Activated T-cell treated with anti-CD3 and anti-CD28 coated beads, Interleukin-2, amount 50 U/mL, for 72 hours (primary cell): ENCODE data around the gene MTX3. TPM values are rescaled to one million over a fixed set of nuclear protein-coding genes. Genes with fewer than 3 reads are reported as not detected.

Source experiments
- ATAC-seq, 2 donors: fragments of 150-1000 bp; cut with Tn5 transposase; replicated peaks in 1 of 2; 2 replicates each; pipeline ENCODE4 v1.10.0; 2021; ENCODE audit warnings: moderate library complexity in 2 of 2, mild to moderate bottlenecking in 1 of 2
- DNase-seq, 2 donors: peaks; one replicate each; pipeline ENCODE4 v3.0.0; 2021 to 2022; ENCODE audit warnings: mixed read lengths in 1 of 2
- H3K27ac Mint-ChIP-seq: one replicate; pipeline ENCODE4 v1.8.0; 2022; ENCODE audit warnings: mild to moderate bottlenecking, moderate library complexity, mixed read lengths
- H3K27me3 Mint-ChIP-seq: one replicate; pipeline ENCODE4 v1.8.0; 2022; ENCODE audit warnings: low read depth, mixed read lengths
- H3K36me3 Mint-ChIP-seq, 2 donors: one replicate each; pipeline ENCODE4 v1.8.0; 2022; ENCODE audit warnings: mixed read lengths in 2 of 2, mild to moderate bottlenecking in 1 of 2; ENCODE audit not compliant: insufficient read depth in 2 of 2
- H3K4me1 Mint-ChIP-seq: one replicate; pipeline ENCODE4 v1.8.0; 2022; ENCODE audit warnings: low read depth, mixed read lengths
- H3K4me3 Mint-ChIP-seq, 2 donors: one replicate each; pipeline ENCODE4 v1.8.0; 2022; ENCODE audit warnings: mild to moderate bottlenecking in 2 of 2, mixed read lengths in 2 of 2, moderate library complexity in 2 of 2
- H3K9me3 Mint-ChIP-seq, 2 donors: one replicate each; pipeline ENCODE4 v1.8.0; 2022; ENCODE audit warnings: mixed read lengths in 2 of 2
- total RNA-seq, 2 donors: library from RNA; stranded (reverse); gene quantifications; one replicate each; pipeline ENCODE4 v1.2.3, GENCODE V29; 2022

The MTX3 gene
- total RNA-seq, 2 donors from 2014 or later = 26.6 to 33.1 TPM

DNA sequence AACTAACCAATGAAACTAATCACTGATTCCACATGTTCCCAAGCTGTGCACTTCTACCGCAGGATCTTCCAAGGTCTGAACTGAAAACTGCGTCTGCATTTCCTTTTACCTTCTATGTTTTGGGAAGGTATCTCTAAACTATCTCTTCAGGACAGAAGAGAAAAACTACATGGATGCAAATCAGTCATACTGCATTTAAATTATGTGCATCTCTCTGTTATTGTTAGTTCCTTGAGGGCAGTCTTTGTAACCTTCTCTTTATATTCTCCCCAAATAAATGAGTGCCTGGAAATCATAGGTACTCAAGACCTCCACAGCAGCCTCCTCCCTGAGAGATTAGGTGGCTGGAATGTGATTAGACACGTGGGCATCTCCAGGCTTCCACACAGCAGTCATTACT, 17.1 kb downstream of the MTX3 start:
- no peak overlapping the region for H3K27ac Mint-ChIP-seq
- DNase-seq (no peak), ATAC-seq (no peak)
- H3K4me1 Mint-ChIP-seq = no peaks in the 10 kb centered on the region
- peaks cover 6 to 19% of the 10 kb centered on the region in 2 donors for H3K36me3 Mint-ChIP-seq
- no peak overlapping the region for H3K4me3 Mint-ChIP-seq
- H3K9me3 Mint-ChIP-seq = no peaks in the 10 kb centered on the region
- H3K27me3 Mint-ChIP-seq = peaks cover 12% of the 10 kb centered on the region

DNA sequence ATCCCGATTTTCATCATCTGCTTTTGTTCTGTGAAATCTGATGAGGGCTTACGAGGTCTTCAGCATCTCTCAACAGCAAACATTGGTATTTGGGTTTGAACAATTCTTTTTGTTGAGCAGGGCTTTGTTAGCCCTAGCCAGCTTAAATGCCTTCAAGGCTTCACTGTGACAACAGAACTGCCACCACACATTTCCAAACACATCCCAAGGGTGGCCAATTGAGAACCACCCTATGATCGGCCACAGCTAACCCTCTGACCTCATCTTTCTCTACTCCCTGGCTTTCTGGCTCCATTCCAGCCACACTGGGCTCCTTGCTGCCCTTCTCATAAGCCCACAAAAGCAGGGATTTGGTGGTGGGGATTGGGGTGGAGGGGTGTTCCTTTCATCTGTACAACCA, 17.6 kb downstream of the MTX3 start:
- Mint-ChIP-seq H3K9me3 (no peaks in the 10 kb centered on the region), H3K27me3 (peaks cover 12% of the 10 kb centered on the region), H3K27ac (no peak overlapping the region), H3K36me3 (peaks cover 2 to 14% of the 10 kb centered on the region in 2 donors), H3K4me3 (no peak overlapping the region), H3K4me1 (no peaks in the 10 kb centered on the region)
- ATAC-seq = no peak
- DNase-seq = no peak

DNA sequence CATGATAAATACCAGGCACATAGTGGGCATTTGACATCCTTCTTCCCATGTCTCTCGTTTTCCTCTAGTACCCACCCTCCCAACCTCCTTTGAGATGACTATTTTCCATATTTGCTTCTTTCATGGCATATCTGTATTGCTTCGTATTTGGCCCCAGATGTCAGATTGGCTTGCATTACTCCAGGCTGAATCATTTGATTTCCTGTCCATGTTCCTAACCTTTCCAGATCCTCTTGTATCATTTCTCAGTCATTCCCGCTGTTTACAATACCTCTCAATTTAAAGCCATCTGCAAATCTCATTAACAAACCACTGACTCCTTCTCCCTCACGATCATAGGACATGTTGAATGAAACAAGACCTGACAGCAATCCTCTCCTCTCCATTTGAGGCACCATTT, 19.9 kb downstream of the MTX3 start:
- ATAC-seq (no peak), DNase-seq (no peak)
- Mint-ChIP-seq H3K9me3 (no peaks in the 10 kb centered on the region), H3K27me3 (peaks cover 28% of the 10 kb centered on the region), H3K27ac (no peak overlapping the region), H3K4me3 (no peak overlapping the region), H3K36me3 (no peaks in the 10 kb centered on the region), H3K4me1 (no peaks in the 10 kb centered on the region)

DNA sequence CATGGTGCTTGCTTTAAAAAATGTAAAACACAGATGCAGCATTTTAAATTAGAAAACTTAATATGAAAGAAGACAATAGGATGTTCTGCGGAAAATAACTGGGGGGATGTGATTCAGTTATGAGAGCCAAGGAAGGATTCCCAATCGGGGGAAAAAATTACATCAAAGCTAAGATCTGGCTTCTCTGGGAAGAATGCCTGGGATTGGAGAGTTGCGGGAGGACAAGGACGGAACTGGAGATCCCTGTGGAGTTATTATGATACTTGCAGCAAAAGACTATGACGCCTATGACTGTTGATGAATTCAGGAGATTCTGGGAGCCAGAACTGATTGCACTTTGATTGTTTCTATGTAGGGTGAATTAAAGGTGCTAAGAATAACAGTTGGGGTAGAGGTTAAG, 24.6 kb downstream of the MTX3 start:
- peaks cover 37% of the 10 kb centered on the region for H3K4me1 Mint-ChIP-seq
- H3K36me3 Mint-ChIP-seq = no peaks in the 10 kb centered on the region
- ATAC-seq (no peak), DNase-seq (no peak)
- H3K27ac Mint-ChIP-seq = no peak overlapping the region
- no peaks in the 10 kb centered on the region for H3K9me3 Mint-ChIP-seq
- H3K4me3 Mint-ChIP-seq = no peak overlapping the region
- H3K27me3 Mint-ChIP-seq = peaks cover 28% of the 10 kb centered on the region

DNA sequence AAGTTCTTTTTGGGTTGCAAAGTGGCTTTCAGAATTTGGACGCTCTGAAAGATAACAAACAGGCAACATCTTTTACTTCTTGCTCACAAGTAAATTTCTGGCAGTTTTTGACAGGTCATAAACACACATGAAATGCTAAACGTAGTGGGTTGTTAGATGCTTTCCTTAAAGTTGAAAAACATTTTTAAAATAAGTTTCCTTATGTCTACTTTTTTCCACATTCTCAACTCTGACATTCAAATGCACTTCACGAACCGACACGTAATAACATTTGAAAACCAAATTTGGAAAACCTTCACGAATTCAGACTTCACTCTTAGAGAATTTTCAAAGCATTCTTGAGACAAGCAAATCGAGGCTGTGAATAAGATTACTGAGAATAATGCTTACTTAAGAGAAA, 26.9 kb downstream of the MTX3 start:
- DNase-seq = no peak
- H3K27ac Mint-ChIP-seq = peak overlapping the region; percentile 93
- H3K27me3 Mint-ChIP-seq = peaks cover 17% of the 10 kb centered on the region
- H3K4me1 Mint-ChIP-seq = peaks cover 40% of the 10 kb centered on the region
- no peak for ATAC-seq
- no peaks in the 10 kb centered on the region for H3K36me3 Mint-ChIP-seq
- H3K4me3 Mint-ChIP-seq = peak overlapping the region in 1 of 2 donors; percentile 82
- H3K9me3 Mint-ChIP-seq = no peaks in the 10 kb centered on the region

DNA sequence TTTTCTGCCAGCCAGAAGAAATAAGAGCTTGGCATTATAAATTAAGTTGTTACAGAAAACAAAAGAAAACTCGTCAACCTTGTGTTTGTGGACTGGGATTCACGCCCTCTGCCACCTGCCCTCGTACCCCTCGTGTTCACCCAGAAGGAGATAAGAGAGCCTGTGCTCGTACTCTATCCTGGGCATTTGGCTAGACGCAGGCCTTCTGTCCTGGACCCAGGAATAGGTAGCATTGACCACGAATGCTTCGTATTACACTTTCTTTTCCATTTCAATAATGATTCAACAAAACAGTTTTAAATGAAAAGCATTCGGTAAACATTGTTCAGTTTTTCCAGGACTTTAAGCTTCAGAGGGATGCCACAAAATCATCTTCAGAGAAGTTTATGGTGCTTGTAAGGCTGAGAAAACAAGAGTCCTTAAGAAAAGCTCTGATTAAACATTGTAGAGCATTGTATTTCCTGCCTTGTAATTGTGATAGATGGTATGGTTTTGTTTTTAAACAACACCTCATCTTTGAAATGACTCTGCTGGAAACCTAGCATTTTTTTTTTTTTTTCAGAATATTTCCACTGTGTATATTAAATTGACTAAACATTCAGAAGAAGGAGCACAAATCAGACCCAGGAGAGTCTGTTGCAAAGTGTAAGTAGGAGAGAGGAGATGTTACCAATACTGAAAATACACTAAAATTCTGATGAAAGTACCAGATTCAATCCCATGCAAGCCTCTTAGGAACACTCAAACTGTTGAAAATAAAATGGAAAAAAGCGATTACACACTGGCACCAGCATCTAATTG, 27.6 kb downstream of the MTX3 start:
- Mint-ChIP-seq H3K9me3 (no peaks in the 10 kb centered on the region), H3K4me1 (peaks cover 40% of the 10 kb centered on the region), H3K36me3 (no peaks in the 10 kb centered on the region), H3K27ac (peak overlapping the region; percentile 93), H3K27me3 (peaks cover 17% of the 10 kb centered on the region), H3K4me3 (peak overlapping the region; percentile 72 to 82)
- DNase-seq = peak in 1 of 2 donors; percentile 6
- peak; percentile 79 to 83 for ATAC-seq

DNA sequence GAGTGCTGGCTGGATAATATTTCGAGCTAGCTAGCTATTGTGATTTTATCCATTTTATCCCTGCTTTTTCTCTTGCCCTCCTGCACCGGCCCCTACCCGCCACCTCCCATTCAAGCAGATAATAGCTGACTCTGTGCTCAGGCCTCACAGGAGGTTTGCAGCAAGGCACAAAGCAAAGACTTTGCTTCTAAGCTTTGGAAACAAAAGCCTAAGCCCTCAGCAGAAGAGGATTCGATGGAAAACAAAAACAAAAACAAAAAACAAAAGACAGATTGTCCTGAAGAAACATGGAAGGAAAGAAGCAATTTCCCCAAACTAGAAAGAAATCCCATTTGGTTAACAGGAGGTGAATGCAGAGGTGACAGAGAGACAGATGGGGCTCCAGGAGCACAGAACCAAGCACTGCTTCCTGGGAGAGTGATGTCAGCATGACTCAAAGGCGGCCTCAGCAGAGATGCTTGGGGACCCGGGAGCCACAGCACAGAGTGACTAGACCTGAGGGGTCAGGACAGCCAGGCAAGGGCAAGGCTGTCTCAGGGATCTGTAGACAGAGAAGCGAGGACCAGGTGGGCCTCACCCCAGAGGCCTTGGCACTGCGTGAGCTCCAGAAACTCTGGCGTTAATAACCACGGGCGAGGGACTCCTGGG, 28.4 kb downstream of the MTX3 start:
- Mint-ChIP-seq H3K4me3 (peak overlapping the region; percentile 72 to 82), H3K9me3 (no peaks in the 10 kb centered on the region), H3K36me3 (no peaks in the 10 kb centered on the region), H3K27me3 (peaks cover 14% of the 10 kb centered on the region), H3K27ac (peak overlapping the region; percentile 93), H3K4me1 (peaks cover 40% of the 10 kb centered on the region)
- ATAC-seq (peak; percentile 92 to 93), DNase-seq (peak; percentile 78 to 81)

DNA sequence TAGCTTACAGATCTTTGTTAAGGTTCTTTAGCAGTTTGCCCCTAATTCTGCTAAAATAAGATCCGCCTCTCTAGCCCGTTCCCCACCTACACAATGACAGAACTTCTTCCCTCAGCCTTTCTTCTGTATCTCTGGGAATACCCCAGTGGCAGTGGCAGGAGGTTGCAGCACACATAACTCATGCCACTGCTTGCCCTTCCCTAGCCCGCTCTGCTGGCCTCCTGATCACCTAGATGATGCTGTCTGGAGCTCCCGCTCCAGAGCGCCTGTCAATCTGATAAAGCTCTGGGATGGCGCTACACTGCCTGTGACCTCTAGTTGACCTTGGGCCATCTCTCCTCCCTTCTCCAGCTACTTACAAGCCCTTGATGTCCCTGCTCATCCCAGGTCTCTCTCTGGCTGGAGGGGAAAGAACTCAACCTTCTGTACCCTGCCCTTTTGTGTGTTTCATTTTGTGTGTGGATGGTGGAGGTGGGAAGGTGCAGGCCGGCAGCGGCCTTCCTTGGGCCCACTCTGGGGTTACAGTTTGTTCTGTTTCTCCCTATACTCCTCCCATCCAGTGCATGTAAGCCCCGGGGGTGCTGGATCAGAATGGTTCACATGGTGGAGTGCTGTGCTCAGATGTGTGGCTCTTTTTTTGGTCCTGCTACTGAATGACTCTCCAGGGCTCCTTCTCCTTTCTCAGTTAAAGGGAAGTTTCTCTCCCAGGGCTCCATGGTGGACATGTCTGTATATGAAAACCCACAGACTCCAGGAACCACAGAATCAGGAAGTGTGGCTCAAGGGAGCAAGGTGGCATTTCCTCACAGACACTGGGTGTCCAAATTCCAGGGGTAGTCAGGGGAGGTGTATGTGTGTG, 29.1 kb downstream of the MTX3 start:
- DNase-seq (no peak), ATAC-seq (no peak)
- H3K4me3 Mint-ChIP-seq = peak overlapping the region; percentile 72 to 82
- peaks cover 8% of the 10 kb centered on the region for H3K27me3 Mint-ChIP-seq
- H3K4me1 Mint-ChIP-seq = peaks cover 40% of the 10 kb centered on the region
- H3K9me3 Mint-ChIP-seq = no peaks in the 10 kb centered on the region
- H3K36me3 Mint-ChIP-seq = no peaks in the 10 kb centered on the region
- no peak overlapping the region for H3K27ac Mint-ChIP-seq

DNA sequence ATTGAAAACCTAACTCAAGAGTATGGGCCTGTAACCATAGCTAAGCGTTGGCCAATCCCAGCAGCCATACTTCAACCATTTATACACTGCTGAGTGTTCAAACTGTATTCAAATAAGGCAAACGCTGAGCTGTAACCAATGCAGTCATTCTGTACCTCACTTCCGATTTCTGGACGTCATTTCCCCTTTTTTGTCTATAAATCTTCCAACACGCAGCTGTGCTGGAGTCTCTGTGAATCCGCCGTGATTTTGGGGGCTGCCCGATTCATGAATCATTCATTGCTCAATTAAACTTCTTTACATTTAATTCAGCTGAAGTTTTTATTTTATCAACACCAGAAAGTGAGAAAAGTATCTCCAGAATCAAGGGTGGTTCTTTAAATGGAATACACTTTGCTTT, 31.7 kb downstream of the MTX3 start:
- no peak overlapping the region for H3K4me3 Mint-ChIP-seq
- H3K27me3 Mint-ChIP-seq = no peaks in the 10 kb centered on the region
- H3K4me1 Mint-ChIP-seq = peaks cover 33% of the 10 kb centered on the region
- no peak overlapping the region for H3K27ac Mint-ChIP-seq
- no peaks in the 10 kb centered on the region for H3K9me3 Mint-ChIP-seq
- no peak for DNase-seq
- no peaks in the 10 kb centered on the region for H3K36me3 Mint-ChIP-seq
- no peak for ATAC-seq

DNA sequence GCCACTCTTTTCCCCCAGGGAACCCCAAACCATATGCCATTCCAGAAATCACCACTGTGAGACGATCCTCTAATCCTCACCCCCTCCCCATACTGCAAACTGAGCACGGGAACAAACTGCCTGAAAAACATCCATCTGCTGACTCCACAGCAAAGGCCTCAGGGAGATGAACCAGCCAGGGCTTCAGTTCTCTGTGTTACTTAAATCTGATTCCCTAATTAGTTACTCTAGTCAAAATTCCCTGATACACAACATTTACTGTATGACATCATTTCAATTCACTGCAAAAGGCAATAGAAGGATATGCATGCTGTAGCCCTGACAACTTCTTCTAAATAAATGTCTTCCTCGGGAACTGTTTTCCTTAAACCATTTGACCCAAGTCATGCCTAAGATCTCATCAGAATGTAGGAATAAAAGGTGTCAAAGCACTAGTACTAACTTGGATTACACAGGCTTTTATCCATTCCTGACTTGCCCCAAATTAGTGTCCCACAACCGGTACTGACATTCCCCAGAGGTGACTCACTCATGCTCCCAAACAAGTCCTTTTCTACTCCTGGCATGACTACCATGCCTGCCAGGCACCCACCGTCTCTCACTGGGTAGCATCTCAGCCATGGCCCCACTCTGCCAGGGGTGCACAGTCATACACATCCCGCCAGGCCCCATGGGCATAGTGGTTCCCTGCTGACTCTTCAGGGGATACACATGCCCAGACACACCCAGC, 35.0 kb downstream of the MTX3 start:
- Mint-ChIP-seq H3K9me3 (no peaks in the 10 kb centered on the region), H3K36me3 (no peaks in the 10 kb centered on the region), H3K27me3 (peaks cover 7% of the 10 kb centered on the region), H3K27ac (no peak overlapping the region), H3K4me3 (no peak overlapping the region), H3K4me1 (no peaks in the 10 kb centered on the region)
- DNase-seq (no peak), ATAC-seq (no peak)

DNA sequence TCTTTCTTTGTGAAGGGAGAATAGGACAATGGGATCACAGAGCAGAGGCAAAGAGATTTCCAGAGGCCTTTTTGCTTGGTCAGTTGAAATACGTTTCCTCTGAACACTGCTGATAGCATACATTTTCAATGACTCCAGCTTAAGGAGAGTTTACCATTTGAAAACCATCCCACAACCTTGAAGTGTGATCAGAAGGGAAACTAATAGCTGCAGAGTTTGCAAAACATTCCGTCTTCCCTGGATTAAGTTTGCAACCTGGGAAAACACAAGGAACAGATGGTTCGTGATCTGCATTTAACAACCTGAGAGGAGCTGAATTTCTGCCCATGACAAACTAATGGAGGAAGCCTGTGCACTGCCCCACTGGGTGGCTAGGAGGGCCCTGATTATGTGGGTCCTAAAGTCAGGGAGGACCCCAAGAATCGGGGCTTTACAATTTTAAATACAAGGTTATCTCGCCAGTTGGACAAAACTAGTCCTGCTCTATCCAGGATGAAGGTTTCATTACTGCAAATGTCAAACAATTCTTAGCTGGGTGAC, 35.6 kb downstream of the MTX3 start:
- Mint-ChIP-seq H3K36me3 (no peaks in the 10 kb centered on the region), H3K4me1 (no peaks in the 10 kb centered on the region), H3K27ac (no peak overlapping the region), H3K4me3 (no peak overlapping the region), H3K9me3 (no peaks in the 10 kb centered on the region), H3K27me3 (peaks cover 7% of the 10 kb centered on the region)
- DNase-seq (no peak), ATAC-seq (no peak)

DNA sequence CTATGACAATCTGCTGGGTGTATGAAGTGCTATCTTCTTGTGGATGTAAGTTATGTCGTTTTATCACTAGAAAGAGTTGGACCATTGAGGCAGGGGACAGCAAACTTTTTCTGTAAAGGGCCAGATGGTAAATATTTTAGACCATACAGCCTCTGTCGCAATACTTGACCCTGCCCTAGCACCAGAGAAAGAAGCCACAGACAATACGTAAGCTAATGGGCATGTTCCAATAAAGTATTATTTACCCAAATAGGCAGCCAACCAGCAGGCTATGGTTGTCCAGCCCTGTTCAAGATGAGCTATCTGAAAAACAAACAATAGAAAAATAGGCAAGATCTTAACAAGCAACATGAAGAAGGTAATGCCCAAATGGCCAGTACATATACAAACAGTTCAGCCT, 36.4 kb downstream of the MTX3 start:
- H3K27me3 Mint-ChIP-seq = peaks cover 7% of the 10 kb centered on the region
- H3K4me3 Mint-ChIP-seq = no peak overlapping the region

More for the DNA sequence above, 36.4 kb downstream of the MTX3 start:
- no peaks in the 10 kb centered on the region for H3K36me3 Mint-ChIP-seq
- ATAC-seq (no peak), DNase-seq (no peak)
- no peak overlapping the region for H3K27ac Mint-ChIP-seq
- no peaks in the 10 kb centered on the region for H3K4me1 Mint-ChIP-seq
- H3K9me3 Mint-ChIP-seq = no peaks in the 10 kb centered on the region
